ENCODE measurements around the gene PRKAB2. TPM values are rescaled to one million over a fixed set of nuclear protein-coding genes. Genes with fewer than 3 reads are reported as not detected.
"Not testable (repeated sequence)": the region's sequence is repeated elsewhere in the genome, so short reads cannot be mapped to it uniquely, and the experiment has no call there.

The PRKAB2 gene
- total and polyA plus RNA-seq, 8 donors: 6.0 to 26.3 (median 10.5) TPM

DNA sequence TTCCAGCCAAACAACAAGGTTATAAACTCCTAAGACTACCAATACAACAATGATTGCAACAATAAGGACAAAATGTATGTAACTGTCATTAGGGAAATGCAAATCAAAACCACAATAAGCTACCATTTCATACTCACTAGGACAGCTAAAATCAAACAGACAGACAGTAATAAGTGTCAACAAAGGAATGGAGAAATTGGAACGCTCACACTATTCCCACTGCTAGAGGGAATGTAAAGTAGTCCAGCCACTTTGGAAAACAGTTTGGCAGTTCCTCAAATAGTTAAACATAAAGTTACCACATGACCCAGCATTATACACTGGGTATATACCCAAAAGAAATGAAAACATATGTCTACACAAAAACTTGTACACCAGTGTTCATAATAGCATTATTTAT, 9.3 kb downstream of the PRKAB2 start:
- no peak for DNase-seq
- no peaks in the 10 kb centered on the region for H3K9me3 ChIP-seq
- TF ChIP-seq EP300 (IDR thresholded peaks at IDR 0.05): no peak
- TF ChIP-seq POLR2A (IDR thresholded peaks at IDR 0.05): no peak
- TF ChIP-seq POLR2AphosphoS5 (IDR thresholded peaks at IDR 0.05): no peak
- TF ChIP-seq, protein P1, sequence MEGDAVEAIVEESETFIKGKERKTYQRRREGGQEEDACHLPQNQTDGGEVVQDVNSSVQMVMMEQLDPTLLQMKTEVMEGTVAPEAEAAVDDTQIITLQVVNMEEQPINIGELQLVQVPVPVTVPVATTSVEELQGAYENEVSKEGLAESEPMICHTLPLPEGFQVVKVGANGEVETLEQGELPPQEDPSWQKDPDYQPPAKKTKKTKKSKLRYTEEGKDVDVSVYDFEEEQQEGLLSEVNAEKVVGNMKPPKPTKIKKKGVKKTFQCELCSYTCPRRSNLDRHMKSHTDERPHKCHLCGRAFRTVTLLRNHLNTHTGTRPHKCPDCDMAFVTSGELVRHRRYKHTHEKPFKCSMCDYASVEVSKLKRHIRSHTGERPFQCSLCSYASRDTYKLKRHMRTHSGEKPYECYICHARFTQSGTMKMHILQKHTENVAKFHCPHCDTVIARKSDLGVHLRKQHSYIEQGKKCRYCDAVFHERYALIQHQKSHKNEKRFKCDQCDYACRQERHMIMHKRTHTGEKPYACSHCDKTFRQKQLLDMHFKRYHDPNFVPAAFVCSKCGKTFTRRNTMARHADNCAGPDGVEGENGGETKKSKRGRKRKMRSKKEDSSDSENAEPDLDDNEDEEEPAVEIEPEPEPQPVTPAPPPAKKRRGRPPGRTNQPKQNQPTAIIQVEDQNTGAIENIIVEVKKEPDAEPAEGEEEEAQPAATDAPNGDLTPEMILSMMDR (IDR thresholded peaks at IDR 0.05): no peak
- WGBS, 5 donors: 79 to 97% (median 92%) methylated on average over 1 of the region's 1 CpG
- no peaks in the 10 kb centered on the region for H3K27me3 ChIP-seq
- intact Hi-C loops (cut with DNase I; ENCODE audit: low total_unique reads): no loop called here
- no peak overlapping the region for H3K4me3 ChIP-seq
- no peak overlapping the region for H3K27ac ChIP-seq
- H3K36me3 ChIP-seq: peaks cover 38 to 94% (median 80%) of the 10 kb centered on the region in 4 donors
- H3K4me1 ChIP-seq: peaks cover 0 to 11% (median 3%) of the 10 kb centered on the region in 4 donors

GRCh38 chr1:147162093-147162492, 10.2 kb downstream of the PRKAB2 start:
- H3K4me3 ChIP-seq: no peak overlapping the region
- H3K9me3 ChIP-seq: no peaks in the 10 kb centered on the region
- intact Hi-C loops (cut with DNase I; ENCODE audit: low total_unique reads): no loop called here
- H3K27me3 ChIP-seq: no peaks in the 10 kb centered on the region
- no peak overlapping the region for H3K27ac ChIP-seq
- DNase-seq: no peak
- peaks cover 0 to 2% (median 0%) of the 10 kb centered on the region in 4 donors for H3K4me1 ChIP-seq
- TF ChIP-seq, protein P1 (IDR thresholded peaks at IDR 0.05): no peak
- TF ChIP-seq EP300 (IDR thresholded peaks at IDR 0.05): no peak
- TF ChIP-seq POLR2A (IDR thresholded peaks at IDR 0.05): no peak
- TF ChIP-seq POLR2AphosphoS5 (IDR thresholded peaks at IDR 0.05): no peak
- peaks cover 38 to 98% (median 89%) of the 10 kb centered on the region in 4 donors for H3K36me3 ChIP-seq

- intact Hi-C loops (cut with DNase I; ENCODE audit: low total_unique reads); H3K4me3 ChIP-seq; H3K9me3 ChIP-seq; DNase-seq; H3K27ac ChIP-seq; H3K27me3 ChIP-seq; H3K4me1 ChIP-seq: not testable (repeated sequence)
- 93 to 100% (median 96%) methylated on average over 2 of the region's 2 CpGs for WGBS, 5 donors
- peaks cover 29 to 84% (median 80%) of the 10 kb centered on the region in 4 donors for H3K36me3 ChIP-seq
Observed at GRCh38 chr1:147157116-147157515, 15.2 kb downstream of the PRKAB2 start.

GRCh38 chr1:147156642-147157041, 15.6 kb downstream of the PRKAB2 start:
- intact Hi-C loops (cut with DNase I; ENCODE audit: low total_unique reads): no loop called here
- no peak overlapping the region for H3K4me3 ChIP-seq
- no peak overlapping the region for H3K27ac ChIP-seq
- WGBS, 5 donors: 94 to 96% (median 94%) methylated on average over 3 of the region's 3 CpGs
- DNase-seq: no peak
- peaks cover 29 to 79% (median 75%) of the 10 kb centered on the region in 4 donors for H3K36me3 ChIP-seq
- no peaks in the 10 kb centered on the region for H3K27me3 ChIP-seq
- TF ChIP-seq, protein P1 (IDR thresholded peaks at IDR 0.05): no peak
- TF ChIP-seq POLR2A (IDR thresholded peaks at IDR 0.05) (no peak), EP300 (IDR thresholded peaks at IDR 0.05) (no peak), POLR2AphosphoS5 (IDR thresholded peaks at IDR 0.05) (no peak)
- H3K4me1 ChIP-seq: no peaks in the 10 kb centered on the region
- no peaks in the 10 kb centered on the region for H3K9me3 ChIP-seq

GRCh38 chr1:147152772-147153171, 19.5 kb downstream of the PRKAB2 start:
- Histone ChIP-seq H3K27me3 (no peaks in the 10 kb centered on the region), H3K4me3 (no peak overlapping the region), H3K36me3 (peaks cover 0 to 41% (median 36%) of the 10 kb centered on the region in 4 donors), H3K9me3 (no peaks in the 10 kb centered on the region), H3K27ac (no peak overlapping the region), H3K4me1 (no peaks in the 10 kb centered on the region)
- intact Hi-C loops (cut with DNase I; ENCODE audit: low total_unique reads): no loop called here
- DNase-seq: no peak
- 67 to 79% (median 72%) methylated on average over 3 of the region's 3 CpGs for WGBS, 5 donors
- TF ChIP-seq EP300 (IDR thresholded peaks at IDR 0.05): no peak
- no peak for TF ChIP-seq POLR2A (IDR thresholded peaks at IDR 0.05)
- TF ChIP-seq, protein P1 (IDR thresholded peaks at IDR 0.05): no peak
- TF ChIP-seq POLR2AphosphoS5 (IDR thresholded peaks at IDR 0.05): no peak

Data from stomach (tissue), 9 donors.